HG03432 (cell line): Measurements from ENCODE around the gene KLHDC4.
"Not testable (repeated sequence)": the region's sequence is repeated elsewhere in the genome, so short reads cannot be mapped to it uniquely, and the experiment has no call there.

ENCODE experiments used
- ATAC-seq: cut with Tn5 transposase; IDR thresholded peaks from one replicate; pipeline ENCODE4 v1.9.1; 2021; ENCODE audit warnings: mild to moderate bottlenecking, moderate library complexity; ENCODE audit not compliant: unreplicated experiment

Gene KLHDC4

DNA sequence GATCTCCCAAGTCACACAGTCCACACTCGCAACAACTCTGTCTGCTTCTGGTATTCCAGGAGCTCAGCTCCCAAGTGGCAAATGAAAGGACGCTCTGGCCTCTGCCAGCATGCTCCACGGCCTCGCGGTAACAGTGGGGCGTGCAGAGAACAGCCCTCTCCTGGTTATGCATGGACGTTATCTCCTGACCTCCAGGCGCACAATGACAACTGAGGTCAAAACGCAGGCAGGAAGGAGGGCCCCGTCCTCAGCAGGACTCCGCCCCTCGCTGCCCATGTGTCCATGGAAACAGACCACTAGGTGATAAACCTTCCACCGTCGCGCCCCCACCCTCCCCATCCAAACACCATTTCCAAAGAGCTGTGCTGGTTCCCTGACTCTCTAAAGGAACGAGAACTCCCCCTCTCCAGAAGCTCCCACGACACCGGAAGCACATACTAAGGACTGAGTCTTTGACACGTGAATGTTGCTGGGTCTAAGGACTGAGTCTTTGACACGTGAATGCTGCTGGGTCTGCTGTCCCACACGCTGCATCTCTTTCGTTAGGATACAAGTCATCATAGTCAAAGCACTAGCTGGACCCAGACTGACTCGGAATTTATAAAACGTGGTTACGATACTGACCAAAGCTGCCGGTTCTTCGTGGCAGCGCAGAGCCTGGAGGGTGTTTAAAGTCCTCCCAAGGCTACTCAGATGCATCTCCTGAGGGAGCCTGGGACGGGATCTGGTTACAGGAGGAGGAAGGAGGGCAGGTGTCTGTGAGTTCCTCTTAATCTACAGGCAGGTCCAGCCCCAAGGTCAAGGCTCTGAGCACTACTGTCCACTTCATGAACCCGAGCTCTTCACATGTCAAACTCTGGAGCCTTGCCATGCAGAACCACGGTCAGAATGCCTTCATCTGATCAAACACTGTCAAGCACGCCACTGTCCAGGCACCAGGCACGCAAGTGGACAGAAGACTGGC is 43.9 kb downstream of the KLHDC4 start:
- ATAC-seq, result no peak

DNA sequence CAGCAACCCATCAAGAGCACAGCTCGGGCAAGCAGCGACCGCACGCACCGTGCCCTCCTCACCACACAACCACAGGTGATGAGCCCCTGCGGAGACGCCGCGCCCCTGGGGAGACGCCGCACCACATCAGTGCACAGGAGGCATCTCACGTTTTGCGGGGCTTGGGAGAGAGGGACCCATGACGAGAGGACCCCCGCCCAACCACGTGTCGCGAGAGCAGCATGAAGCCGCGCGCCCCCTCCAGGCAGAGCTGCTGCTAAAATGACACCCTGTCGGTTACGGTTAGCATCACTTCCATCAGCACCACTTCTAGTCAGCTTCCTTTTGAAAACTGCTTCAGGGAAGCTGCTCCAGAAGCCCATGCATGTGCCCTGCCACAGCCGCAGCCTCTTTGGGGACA is 45.3 kb downstream of the KLHDC4 start:
- ATAC-seq, result no peak

DNA sequence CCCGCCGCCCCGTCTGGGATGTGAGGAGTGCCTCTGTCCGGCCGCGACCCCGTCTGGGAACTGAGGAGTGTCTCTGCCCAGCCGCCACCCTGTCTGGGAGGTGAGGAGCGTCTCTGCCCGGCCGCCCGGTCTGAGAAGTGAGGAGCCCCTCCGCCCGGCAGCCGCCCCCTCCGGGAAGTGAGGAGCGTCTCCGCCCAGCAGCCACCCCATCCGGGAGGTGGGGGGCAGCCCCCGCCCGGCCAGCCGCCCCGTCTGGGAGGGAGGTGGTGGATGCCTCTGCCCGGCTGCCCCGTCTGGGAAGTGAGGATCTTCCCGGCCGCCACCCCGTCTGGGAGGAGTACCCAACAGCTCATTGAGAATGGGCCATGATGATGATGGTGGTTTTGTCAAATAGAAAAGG is 47.0 kb downstream of the KLHDC4 start:
- not testable (repeated sequence) for ATAC-seq

DNA sequence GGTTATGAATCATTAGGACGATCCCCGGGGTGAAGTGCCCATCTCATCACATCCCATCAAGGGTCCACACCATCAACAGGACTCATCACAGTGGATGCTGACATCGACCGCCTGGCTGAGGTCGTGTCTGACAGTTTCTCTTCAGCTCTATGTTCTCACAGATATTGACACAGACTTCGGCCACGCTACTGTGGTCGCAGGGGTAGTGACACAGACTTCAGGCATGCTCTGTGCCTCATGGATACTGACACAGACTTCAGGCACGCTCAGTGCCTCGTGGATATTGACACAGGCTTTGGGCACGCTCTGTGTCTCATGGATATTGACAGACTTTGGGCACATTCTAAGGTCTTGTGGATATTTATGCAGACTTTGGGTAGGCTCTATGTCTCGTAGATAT is 50.1 kb downstream of the KLHDC4 start:
- no peak for ATAC-seq

DNA sequence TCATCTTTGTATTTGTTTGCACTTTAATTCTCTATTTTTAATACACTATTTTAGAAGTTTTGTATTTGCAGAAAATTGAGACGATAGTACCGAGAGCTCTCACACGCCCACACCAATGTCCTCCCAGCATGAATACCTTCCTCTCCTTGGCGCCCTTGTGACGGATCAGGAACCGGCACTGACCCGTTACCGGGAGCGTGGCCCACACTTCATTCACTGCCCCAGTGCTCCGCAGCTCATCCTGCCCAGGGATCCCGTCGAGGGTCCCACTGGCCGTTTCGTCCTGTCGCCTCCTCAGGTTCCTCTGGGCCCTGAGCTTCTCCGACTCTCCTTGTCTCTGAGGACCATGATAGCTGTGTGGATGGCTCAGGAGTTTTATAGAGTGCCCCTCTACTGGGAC is 50.6 kb downstream of the KLHDC4 start:
- ATAC-seq, result no peak

DNA sequence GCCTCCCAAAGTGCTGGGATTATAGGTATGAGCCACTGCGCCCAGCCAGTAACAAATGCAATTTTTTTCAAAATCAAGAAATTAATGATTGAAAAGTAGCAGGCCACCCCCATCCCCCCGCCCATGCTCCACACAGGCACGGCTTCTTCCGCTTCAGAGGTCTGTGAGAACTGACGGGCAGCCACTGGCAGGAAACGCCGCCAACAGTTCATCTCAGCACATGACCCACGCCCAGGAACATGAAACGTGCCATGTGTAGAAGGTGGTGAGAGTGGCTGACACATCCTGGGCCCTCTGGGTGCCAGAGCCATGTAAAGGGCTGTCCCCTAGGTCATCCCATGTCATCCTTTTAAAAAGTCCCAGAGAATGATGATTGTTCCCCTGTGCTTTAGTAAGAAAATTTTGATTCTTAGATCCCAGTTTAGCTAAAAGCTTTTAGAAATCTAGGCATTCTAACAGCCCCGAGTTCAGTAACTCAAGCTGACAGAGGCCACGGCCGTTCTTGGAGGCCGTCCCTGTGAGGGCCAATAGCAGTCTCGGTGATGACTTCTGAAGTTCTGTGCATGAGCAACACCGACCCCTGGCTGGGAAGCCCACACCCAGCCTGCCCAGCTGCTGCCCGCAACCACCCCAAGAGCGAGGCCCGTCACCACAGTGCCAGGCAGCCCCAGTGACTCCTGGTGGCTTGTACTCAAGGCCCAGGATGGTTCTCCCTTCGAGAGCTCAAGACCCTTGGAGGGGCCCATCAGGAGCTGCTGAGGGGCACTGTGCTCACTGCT is 52.1 kb downstream of the KLHDC4 start:
- ATAC-seq, result no peak

DNA sequence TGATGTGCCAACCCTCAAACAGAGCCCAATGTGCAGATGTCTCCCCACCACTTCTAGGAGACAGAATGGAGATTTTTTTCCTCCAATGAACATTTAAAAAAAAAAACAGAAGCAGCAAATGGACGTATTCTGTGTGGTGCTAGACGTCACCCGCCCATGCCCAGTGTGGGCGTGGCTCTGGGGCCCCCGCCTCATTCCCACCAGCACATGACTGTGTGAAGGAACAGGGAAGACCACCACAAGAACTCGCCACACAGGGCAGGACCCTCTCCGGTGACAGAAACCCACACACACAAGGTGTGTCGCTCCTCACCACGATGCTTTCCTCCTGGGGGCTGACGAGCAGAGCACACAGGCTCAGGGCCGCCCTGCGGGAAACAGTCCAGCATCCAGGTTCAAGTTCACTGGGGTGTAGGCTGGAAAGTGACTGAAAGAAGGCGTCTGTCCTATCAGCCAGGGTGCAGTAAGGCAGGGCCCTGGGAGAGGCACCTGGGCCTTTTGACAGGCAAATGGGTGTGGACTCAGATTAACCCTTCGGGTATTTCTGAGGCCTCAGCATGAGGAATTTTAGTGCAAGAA is 53.5 kb downstream of the KLHDC4 start:
- ATAC-seq, result no peak

DNA sequence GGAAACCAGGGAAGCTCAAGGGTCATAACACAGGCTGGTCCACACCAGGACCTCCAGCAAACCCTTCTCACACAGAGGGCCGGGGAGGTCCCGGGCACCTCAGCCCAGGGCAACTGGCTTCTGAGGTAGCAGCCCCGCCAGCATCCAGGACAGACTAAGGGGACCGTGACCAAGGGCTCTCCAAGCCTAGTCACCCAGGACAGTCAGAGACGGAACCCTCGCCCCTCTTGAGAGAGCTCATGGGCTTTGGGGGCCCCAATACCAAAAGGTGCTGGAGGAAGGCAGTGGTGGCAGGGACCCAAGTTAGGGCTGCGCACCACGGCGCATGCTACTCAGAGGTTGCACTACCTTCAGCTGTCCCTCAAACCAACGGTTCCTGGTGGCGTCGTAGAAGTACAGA is 54.9 kb downstream of the KLHDC4 start:
- no peak for ATAC-seq

DNA sequence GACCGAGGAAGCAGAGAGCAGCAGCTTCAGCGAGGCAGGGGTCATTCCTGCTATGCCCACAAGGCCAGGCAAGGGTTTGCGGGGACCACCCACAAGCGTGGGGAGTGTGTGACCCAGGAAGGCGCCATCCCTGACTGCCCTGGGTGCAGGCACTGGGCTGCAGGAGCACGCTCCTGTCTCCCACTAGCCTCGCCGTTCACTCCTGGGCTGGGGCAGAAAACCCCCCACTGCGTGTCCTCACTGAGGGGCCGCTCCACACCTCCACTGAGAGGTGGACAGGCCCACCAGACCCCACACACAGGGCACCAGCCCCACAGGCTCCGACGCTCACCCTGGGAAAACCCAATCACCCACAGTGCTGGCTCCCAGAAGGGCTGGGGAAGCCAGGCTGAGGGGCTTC is 56.1 kb downstream of the KLHDC4 start:
- no peak for ATAC-seq

DNA sequence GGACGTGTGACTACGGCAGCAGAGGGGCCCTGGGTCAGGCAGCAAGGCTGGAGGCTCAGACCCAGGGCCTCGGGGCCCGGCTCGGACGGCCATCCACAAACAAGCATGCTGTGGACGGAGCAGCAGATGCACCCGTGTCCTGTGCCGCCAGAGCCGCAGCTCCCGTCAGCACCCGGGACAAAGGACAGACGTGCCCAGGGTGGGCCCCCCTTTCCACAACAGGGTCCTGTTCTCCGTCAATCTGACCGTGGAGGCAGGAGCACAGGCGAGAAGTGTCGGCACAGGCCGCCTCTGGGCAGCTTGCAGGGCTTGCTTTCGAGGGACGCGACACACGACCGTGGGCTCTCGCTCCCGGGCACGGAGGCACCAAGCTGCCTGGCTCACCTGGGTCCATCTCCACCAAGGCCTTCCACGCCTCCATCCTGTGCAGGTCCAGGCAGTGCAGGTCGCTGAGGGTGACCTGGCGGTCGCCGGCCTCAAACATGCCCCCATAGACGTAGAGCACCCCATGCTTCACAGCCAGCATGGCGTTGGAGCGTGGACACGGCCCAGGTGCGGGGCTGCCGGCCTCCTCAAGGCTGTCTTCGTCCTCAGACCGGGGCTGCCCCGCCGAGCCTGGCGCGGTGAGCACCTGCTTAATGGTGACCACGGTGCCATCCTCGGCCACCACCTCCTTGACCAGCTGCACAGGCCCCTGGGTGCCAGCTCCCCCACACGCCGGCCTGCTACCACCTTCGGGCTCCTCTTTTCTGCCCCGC is 56.7 kb downstream of the KLHDC4 start:
- ATAC-seq, result no peak

DNA sequence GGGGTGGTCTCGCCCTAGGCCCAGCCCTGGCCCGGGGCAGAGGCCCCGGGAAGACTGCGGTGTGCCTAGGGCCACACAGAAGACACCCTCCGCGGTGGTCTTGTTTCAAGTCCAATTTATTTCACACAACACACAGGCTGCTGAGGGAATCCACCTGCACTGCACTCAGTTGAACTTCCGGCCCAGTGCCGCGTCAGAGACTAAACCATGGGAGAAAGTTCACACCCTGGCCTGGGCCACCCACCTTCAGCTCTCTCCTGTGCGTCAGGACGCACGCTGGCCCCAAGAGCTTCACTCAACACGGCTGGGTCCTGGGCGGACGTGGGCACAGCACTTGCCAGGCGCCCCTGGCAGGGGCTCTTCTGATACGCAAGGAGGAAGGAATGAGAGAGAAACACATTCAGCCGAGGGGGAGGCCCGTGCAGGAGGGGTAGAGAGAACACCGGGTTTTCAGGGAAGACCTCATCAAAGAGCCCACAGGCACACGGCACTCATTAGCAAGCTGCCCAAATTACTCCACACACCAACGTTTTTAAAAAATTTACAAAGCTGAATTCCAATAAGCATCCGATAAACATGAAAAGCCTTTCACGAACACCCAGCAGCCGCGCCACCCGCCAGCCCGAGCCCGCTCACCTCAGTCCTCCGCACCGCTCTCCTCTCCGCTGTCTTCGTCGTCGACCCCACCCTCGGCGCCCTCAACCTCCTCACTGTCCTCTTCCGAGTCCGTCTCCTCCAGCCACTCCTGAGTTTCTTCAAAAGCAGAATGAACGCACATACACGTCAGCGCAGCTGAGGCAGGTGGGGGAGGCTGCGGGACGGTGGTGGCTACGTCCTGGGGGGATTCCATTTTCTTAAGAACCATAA is 57.8 kb downstream of the KLHDC4 start:
- ATAC-seq, result no peak

DNA sequence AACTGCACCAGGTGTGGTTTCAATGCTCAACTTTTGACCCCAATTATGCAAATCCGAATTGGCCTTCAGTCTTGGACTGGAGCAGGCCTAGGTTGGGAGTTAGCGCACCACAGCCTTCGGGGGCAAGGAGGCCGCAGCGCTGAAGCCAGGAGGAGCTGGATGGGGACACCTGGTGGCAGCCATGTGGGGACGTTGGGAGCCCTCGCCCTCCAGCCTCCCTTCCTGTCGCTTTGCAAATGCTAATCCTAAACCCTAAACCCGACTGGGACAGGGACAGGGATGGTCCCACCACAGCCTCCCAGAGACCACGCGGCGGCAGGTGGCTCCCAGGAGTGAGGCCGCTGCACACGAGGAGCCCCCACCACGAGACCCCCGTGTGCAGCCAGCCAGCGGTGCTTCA is 58.7 kb downstream of the KLHDC4 start:
- no peak for ATAC-seq

DNA sequence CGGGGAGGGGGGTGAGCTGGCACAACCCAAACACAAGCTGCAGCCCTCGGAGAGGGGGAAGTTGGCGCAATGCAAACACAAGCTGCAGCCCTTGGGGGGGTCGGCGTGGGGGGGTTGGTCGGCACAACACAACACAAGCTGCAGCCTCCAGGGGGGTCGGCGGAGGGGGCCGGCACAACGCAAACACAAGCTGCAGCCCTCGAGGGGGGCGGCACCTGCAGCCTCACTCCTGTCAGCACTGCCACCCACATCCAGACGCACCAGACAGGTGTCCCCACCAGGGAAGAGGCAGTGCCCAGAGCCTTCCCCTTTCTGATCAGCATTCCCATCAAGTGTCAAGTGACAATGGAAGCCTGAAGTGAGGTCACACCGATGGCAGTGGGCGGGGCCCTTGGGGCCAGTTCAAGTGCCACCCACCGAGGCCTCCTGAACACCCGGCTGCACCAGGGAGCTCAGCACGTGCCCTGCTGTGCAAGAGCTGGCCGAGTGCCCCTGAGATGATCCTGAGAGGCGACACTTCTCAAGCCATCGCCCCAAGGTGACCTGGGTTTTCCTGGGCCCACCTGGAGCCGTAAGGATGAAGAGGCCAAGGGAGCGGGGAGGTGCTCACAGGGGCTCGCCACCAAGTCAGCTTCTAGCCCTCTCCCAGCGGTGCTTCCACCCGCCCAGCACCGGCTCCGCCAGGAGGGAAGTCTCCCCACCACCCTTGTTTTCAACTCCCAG is 59.3 kb downstream of the KLHDC4 start:
- no peak for ATAC-seq

DNA sequence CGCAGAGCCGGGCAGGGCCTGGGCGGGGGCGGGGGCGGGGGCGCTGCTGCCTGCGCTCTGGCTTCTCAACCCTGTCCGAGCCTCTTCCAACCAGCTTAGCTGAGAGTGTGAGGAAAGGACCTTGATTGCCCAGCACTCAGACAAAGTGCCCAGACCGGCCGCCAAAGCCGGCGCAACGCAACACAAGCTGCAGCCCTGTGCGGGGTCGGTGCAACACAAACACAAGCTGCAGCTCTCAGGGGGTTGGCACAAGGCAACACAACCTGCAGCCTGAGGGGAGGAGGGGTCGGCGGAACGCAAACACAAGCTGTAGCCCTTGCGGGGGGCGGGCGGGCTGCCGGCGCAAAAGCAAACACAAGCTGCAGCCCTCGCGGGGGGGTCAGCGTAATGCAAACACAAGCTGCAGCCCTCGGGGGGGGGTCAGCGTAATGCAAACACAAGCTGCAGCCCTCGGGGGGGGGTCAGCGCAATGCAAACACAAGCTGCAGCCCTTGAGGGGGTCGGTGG is 60.0 kb downstream of the KLHDC4 start:
- no peak for ATAC-seq

DNA sequence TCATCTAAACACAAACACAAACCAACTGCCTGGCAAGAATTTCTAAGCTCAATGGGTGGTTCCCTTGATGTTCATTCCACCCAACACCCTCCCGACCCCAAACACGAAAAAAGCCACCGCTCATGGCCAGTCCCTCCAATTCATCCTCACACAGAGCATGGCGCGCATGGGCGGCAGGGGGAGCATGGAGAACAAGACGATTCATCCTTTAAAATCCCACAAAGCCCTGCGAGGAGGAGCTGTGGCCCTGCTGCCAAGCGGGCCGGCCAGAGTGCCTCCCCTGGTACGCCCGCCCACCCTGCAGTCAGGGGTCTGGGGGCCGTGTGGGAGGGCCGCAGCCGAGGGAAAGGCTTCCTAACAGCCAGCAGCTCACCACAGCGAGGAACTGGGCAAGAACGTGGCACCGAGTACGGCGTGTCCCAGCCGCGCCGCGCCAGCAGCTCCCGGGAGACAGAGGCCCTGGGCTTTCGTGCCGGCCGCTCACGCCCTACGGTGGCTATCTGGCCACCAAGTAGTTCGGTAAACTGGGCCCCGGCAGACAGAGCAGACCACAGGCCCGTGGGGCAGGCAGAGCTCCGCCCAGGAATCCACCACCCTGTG is 60.9 kb downstream of the KLHDC4 start:
- no peak for ATAC-seq

DNA sequence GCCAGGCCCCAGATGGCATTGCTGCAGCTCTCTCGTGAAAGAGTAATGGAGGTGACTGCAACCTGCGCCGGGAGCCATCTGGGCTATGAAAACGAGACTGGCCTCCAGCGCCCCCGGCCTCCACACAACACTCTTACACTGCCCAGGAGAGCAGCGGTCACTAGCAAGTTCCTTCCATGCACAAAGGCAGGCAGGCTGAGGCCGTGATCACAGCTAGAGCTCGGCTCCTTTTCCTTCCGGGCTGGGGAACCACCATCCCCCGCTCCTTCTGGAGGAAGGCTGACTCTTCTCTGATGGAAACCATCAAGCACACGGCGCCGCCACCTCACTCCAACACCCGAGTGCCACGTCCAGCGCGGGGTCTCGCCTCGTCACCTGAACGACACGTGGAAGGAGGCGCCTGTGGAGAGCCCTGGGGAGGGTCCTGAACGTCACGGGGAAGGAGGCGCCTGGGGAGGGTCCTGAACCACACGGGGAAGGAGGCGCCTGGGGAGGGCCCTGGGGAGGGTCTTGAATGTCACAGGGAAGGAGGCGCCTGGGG is 61.9 kb downstream of the KLHDC4 start:
- ATAC-seq, result no peak

DNA sequence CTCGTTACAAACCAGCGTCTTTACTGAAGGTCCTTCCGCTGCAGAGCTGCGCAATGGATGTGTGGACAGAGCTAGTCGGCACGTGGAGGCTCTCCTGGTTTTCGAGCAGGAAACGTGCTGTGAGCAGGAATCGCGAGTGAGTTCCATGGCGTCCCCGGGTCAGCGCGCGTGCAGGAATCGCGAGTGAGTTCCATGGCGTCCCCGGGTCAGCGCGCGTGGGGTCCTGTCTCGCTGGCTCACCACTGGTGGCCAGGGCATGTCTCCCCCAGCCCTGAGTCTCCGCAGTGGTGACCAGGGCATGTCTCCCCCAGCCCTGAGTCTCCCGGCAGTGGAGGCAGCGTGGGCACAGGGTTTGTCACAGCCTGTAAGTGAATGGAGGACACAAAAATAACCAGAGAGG is 62.7 kb downstream of the KLHDC4 start:
- no peak for ATAC-seq

DNA sequence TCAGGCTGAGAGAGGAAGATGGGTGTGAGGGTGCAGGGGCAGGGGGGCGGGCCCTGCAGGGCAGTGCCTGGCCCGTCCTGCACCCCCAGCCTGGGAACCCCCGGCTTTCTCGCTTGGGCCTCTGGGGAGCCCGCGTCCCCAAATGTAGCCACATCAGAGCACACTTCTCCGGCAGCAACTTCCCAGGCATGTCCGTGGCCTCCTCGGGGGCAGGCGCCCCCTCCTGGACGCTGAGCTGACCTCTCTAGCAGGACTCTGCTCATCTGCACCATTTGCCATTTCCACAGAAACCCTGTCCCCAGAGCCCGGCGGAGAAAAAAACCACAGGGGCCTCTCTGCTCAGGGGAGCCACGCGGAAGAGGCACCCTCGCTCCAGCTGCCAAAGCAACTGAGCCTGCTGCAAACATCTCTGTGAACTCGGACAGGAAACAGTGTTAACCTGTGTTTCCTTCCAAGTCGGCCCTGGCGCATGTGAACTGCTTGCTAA is 63.4 kb downstream of the KLHDC4 start:
- ATAC-seq, result peak; percentile 58
